Nephron progenitor cell (in vitro differentiated cells): ENCODE measurements around the gene STK39.

Experiments
- DNase-seq: peaks from one replicate; pipeline ENCODE4 v3.0.0; 2021
- H3K27ac Mint-ChIP-seq: 2 replicates; pipeline ENCODE4 v1.8.0; 2021; ENCODE audit warnings: mild to moderate bottlenecking, moderate library complexity, mixed read lengths
- H3K27me3 Mint-ChIP-seq: 2 replicates; pipeline ENCODE4 v1.8.0; 2021; ENCODE audit warnings: mild to moderate bottlenecking, low read depth, mixed read lengths; ENCODE audit not compliant: poor library complexity
- H3K36me3 Mint-ChIP-seq: 2 replicates; pipeline ENCODE4 v1.8.0; 2021; ENCODE audit warnings: low read depth, mixed read lengths
- H3K4me1 Mint-ChIP-seq: 2 replicates; pipeline ENCODE4 v1.8.0; 2021; ENCODE audit warnings: mixed read lengths
- H3K4me3 Mint-ChIP-seq: 2 replicates; pipeline ENCODE4 v1.8.0; 2021; ENCODE audit warnings: mild to moderate bottlenecking, moderate library complexity, mixed read lengths
- H3K9me3 Mint-ChIP-seq: 2 replicates; pipeline ENCODE4 v1.8.0; 2021; ENCODE audit warnings: mild to moderate bottlenecking, moderate library complexity, mixed read lengths
- TF ChIP-seq, protein P1 (sequence below): fragments of 200-600 bp; sonication (generic); IDR thresholded peaks from 2 replicates; pipeline ENCODE4 v1.5.0; 2021; ENCODE audit warnings: antibody characterized with exemption

The STK39 gene

DNA sequence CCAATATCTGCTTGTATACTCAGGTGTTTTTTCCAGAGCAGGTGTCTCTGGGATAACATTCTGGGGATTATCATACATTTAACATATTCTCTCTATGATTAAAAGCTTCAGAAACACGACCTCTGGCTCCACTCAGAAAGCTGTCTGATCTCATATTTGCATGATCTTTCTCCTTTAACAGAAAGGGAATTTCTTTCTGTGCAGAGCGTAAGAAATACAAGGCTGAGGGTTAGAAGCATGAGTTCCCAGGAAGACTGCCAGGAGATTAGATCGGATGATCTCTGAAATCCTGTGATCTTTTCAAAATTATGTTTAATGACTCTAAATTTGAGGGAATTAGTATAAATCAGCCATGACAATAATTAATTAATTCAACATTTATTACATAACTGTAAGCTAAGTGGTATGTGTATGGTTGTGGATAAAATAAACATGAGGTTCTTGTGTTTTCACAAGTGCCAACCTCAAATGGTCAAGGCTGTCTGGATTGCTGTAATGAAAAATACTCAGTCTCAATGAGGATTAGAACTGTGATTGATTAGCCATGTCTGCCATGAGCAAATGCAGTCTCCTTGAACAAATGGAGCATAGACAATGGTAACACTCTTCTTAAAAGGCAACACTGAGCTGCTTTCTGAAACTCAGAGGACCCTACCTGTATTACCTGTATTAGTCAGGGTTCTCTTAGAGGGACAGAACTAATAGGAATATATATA is 304.9 kb downstream of the STK39 start:
- Mint-ChIP-seq H3K4me3 (no peak overlapping the region), H3K27ac (no peak overlapping the region), H3K9me3 (peaks cover 6% of the 10 kb centered on the region), H3K27me3 (no peaks in the 10 kb centered on the region), H3K36me3 (no peaks in the 10 kb centered on the region), H3K4me1 (peaks cover 17% of the 10 kb centered on the region)
- TF ChIP-seq, protein P1, sequence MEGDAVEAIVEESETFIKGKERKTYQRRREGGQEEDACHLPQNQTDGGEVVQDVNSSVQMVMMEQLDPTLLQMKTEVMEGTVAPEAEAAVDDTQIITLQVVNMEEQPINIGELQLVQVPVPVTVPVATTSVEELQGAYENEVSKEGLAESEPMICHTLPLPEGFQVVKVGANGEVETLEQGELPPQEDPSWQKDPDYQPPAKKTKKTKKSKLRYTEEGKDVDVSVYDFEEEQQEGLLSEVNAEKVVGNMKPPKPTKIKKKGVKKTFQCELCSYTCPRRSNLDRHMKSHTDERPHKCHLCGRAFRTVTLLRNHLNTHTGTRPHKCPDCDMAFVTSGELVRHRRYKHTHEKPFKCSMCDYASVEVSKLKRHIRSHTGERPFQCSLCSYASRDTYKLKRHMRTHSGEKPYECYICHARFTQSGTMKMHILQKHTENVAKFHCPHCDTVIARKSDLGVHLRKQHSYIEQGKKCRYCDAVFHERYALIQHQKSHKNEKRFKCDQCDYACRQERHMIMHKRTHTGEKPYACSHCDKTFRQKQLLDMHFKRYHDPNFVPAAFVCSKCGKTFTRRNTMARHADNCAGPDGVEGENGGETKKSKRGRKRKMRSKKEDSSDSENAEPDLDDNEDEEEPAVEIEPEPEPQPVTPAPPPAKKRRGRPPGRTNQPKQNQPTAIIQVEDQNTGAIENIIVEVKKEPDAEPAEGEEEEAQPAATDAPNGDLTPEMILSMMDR: no peak
- no peak for DNase-seq

DNA sequence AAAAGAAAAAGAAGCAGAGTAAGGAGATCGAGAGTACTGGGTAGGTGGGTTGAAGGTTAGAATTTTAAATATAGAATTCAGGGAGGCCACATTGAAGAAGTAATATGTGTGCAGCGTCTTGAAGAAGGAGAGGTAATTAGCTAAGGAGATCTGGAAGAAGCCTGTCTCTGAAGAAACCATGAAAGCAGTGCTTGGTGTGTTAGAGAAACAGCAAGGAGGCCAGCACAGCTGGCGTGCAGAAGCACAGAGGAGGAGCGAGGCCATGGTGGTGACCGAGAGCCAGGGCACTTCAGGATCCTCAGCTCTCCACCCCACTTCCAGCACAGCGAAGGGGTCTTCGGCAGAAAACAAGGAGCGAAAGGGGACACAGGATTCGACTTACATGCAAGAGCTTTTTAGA is 305.8 kb downstream of the STK39 start:
- peaks cover 23% of the 10 kb centered on the region for H3K4me1 Mint-ChIP-seq
- no peak overlapping the region for H3K27ac Mint-ChIP-seq
- H3K36me3 Mint-ChIP-seq: no peaks in the 10 kb centered on the region
- no peak overlapping the region for H3K4me3 Mint-ChIP-seq
- no peak for DNase-seq
- peaks cover 6% of the 10 kb centered on the region for H3K9me3 Mint-ChIP-seq
- no peaks in the 10 kb centered on the region for H3K27me3 Mint-ChIP-seq
- TF ChIP-seq, protein P1: no peak

DNA sequence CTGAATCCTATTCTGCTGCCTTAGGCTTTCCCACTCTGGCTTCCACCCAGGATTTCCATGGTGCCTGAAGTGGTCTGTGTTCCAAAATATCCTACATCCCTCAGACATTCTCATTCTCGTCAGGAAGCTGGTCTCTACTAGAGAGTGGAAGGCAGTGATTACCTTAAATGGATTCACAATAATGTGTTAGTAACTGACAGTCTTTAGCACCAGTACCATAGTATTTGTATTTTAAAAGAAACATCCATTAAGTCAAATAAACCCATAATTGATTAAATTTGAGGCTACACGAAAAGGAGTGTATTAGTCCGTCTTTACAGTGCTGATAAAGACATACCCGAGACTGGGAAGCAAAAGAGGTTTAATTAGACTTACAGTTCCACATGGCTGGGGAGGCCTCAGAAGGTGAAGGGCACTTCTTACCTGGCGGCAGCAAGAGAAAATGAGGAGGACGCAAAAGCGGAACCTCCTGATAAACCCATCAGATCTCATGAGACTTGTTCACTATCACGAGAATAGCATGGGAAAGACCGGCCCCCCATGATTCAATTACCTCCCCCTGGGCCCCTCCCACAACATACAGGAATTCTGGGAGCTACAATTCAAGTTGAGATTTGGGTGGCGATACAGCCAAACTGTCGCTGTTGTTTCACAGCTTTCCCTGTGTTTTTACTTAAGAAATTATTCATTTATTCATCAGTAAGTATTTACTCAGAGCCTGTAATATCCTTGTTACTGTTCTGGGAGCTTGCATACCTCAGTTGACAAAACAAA is 306.5 kb downstream of the STK39 start:
- H3K9me3 Mint-ChIP-seq: peaks cover 10% of the 10 kb centered on the region
- peaks cover 21% of the 10 kb centered on the region for H3K4me1 Mint-ChIP-seq
- H3K27ac Mint-ChIP-seq: no peak overlapping the region

DNA sequence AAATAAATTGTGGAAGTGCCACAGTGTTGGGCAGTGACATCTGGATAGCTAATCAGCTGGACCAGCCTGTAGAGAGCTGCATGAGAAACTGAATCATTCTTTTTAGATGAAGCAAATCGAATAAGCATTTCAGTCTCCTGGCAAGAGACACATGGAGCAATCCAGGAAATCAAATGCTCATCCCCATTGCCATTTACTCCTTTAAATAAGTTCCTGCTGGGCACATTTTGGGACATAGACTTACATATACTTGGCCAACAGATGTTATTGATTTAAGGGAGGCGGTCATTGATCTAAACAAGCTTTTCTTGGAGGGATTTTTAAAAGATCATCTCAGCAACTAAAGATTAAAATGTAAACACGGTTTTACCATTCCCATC is 307.1 kb downstream of the STK39 start:
- H3K27me3 Mint-ChIP-seq: peaks cover 3% of the 10 kb centered on the region
- H3K36me3 Mint-ChIP-seq: peaks cover 6% of the 10 kb centered on the region

More for the DNA sequence above, 306.5 kb downstream of the STK39 start:
- H3K36me3 Mint-ChIP-seq: peaks cover under 1% of the 10 kb centered on the region
- H3K27me3 Mint-ChIP-seq: no peaks in the 10 kb centered on the region
- TF ChIP-seq, protein P1: no peak
- DNase-seq: no peak
- H3K4me3 Mint-ChIP-seq: no peak overlapping the region

DNA sequence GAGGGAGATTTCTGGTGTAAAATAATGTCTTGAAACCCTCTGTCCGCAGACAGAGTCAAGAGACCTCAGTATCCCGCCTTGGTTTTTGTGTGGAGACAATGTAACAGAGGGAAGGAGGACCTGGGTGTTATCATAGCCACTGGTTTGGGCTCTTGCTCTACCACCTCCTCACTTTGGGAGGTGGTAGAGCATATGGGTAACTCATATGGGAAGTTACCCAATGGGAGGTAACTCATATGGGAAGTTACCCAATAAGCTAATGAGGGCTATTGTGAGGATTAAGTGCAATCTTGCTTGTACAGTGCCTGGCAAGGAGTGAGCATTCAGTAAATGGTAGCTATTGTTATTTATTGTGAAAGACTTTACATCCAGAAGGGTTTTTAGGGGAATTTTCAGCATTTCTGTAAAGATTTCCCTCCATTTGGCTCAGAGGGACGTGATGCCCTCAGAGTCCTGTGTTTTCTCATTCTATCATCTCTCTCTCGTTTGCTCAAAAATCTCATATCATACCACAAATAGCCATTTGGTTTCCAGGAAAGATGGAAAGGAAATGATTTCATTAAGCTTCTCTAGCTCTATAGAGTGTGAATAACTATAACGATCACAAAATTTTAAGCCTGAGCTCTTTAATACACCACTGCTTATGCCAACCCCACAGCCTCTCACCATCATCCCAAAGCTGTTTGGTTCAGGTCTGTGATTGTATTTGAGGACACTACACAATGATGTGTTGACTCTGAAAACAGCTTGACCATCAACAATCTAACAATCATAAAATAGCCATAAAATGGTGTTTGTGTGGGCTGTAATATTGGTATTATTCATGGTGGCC is 307.7 kb downstream of the STK39 start:
- TF ChIP-seq, protein P1: no peak
- Mint-ChIP-seq H3K36me3 (peaks cover 6% of the 10 kb centered on the region), H3K4me1 (peaks cover 28% of the 10 kb centered on the region), H3K27me3 (peaks cover 3% of the 10 kb centered on the region), H3K27ac (no peak overlapping the region), H3K9me3 (peaks cover 19% of the 10 kb centered on the region), H3K4me3 (no peak overlapping the region)
- DNase-seq: no peak

More for the DNA sequence above, 307.1 kb downstream of the STK39 start:
- Mint-ChIP-seq H3K9me3 (peaks cover 16% of the 10 kb centered on the region), H3K27ac (no peak overlapping the region), H3K4me3 (no peak overlapping the region), H3K4me1 (peaks cover 24% of the 10 kb centered on the region)
- TF ChIP-seq, protein P1: no peak
- DNase-seq: no peak
